Karpas-422 (cell line): ENCODE measurements around the gene NATD1. TPM values are rescaled to one million over a fixed set of nuclear protein-coding genes. Genes with fewer than 3 reads are reported as not detected.

Source experiments
- DNase-seq: peaks from one replicate; pipeline ENCODE4 v3.0.0-alpha.2; 2015
- H2AFZ ChIP-seq: fragments of 200-600 bp; sonication (generic); 2 replicates; pipeline ENCODE4 v1.6.1; 2014; ENCODE audit warnings: antibody characterized with exemption, low read length, mixed read lengths
- H3K27ac ChIP-seq: fragments of 200-600 bp; sonication (generic); 2 replicates; pipeline ENCODE4 v1.5.1; 2014; ENCODE audit warnings: mild to moderate bottlenecking, low read length, moderate library complexity
- H3K27me3 ChIP-seq: fragments of 200-600 bp; sonication (generic); 2 replicates; pipeline ENCODE4 v1.6.1; 2014; ENCODE audit warnings: low read length, mixed read lengths
- H3K36me3 ChIP-seq: fragments of 200-600 bp; sonication (generic); 2 replicates; pipeline ENCODE4 v1.6.1; 2014; ENCODE audit warnings: low read length, mixed read lengths; ENCODE audit not compliant: insufficient read depth
- H3K4me1 ChIP-seq: fragments of 200-600 bp; sonication (generic); 2 replicates; pipeline ENCODE4 v1.6.1; 2014; ENCODE audit warnings: mild to moderate bottlenecking, low read length, mixed read lengths
- H3K4me2 ChIP-seq: fragments of 200-600 bp; sonication (generic); 2 replicates; pipeline ENCODE4 v1.6.1; 2014; ENCODE audit warnings: low read length, low read depth, mild to moderate bottlenecking; ENCODE audit not compliant: poor library complexity, severe bottlenecking
- H3K4me3 ChIP-seq: fragments of 200-600 bp; sonication (generic); 2 replicates; pipeline ENCODE4 v1.5.1; 2014; ENCODE audit warnings: mild to moderate bottlenecking, antibody characterized with exemption, low read length, mixed read lengths
- H3K79me2 ChIP-seq: fragments of 200-600 bp; sonication (generic); 2 replicates; pipeline ENCODE4 v1.6.1; 2014; ENCODE audit warnings: mild to moderate bottlenecking, low read length, mixed read lengths
- H3K9ac ChIP-seq: fragments of 200-600 bp; sonication (generic); 2 replicates; pipeline ENCODE4 v1.6.0; 2014; ENCODE audit warnings: low read length
- H3K9me2 ChIP-seq: fragments of 200-600 bp; sonication (generic), shearing (Covaris generic); replicated peaks from 2 replicates; pipeline ENCODE4 v1.6.0; 2014; ENCODE audit warnings: mild to moderate bottlenecking, low read length, moderate library complexity; ENCODE audit not compliant: insufficient read depth
- H3K9me3 ChIP-seq: fragments of 300-700, 200-600 bp; sonication (generic); 2 replicates; pipeline ENCODE4 v1.6.1; 2014; ENCODE audit warnings: low read length, mixed read lengths
- H4K20me1 ChIP-seq: fragments of 200-600 bp; sonication (generic); 2 replicates; pipeline ENCODE4 v1.6.1; 2014; ENCODE audit warnings: mild to moderate bottlenecking, antibody characterized with exemption, low read length, low read depth; ENCODE audit not compliant: insufficient read depth
- total RNA-seq: library from RNA; depleted of rRNA; stranded (reverse); fragments of >200 nt; shearing (Covaris generic); gene quantifications from 2 replicates; pipeline ENCODE4 v1.2.3, GENCODE V29; 2014; ENCODE audit warnings: low replicate concordance

Gene NATD1
- total RNA-seq, 1 experiment from 2014 or later: 0.45 TPM

- Histone ChIP-seq H3K36me3 (peaks cover 4% of the 10 kb centered on the region; the same call in 1 of the 2 replicates), H3K9me3 (no peaks in the 10 kb centered on the region), H3K79me2 (peaks cover 65% of the 10 kb centered on the region), H3K9me2 (no peaks in the 10 kb centered on the region), H3K9ac (peak overlapping the region; percentile 91), H3K27ac (peak overlapping the region; percentile 95), H2AFZ (no peak overlapping the region), H3K27me3 (no peaks in the 10 kb centered on the region), H3K4me3 (peak overlapping the region; percentile 91), H3K4me2 (peak overlapping the region; percentile 82), H4K20me1 (peaks cover 29% of the 10 kb centered on the region; the same call in 1 of the 2 replicates), H3K4me1 (peaks cover 63% of the 10 kb centered on the region)
- DNase-seq: peak; percentile 56
Measured at GRCh38 chr17:21286066-21286770, 33.0 kb upstream of the NATD1 start.

DNA sequence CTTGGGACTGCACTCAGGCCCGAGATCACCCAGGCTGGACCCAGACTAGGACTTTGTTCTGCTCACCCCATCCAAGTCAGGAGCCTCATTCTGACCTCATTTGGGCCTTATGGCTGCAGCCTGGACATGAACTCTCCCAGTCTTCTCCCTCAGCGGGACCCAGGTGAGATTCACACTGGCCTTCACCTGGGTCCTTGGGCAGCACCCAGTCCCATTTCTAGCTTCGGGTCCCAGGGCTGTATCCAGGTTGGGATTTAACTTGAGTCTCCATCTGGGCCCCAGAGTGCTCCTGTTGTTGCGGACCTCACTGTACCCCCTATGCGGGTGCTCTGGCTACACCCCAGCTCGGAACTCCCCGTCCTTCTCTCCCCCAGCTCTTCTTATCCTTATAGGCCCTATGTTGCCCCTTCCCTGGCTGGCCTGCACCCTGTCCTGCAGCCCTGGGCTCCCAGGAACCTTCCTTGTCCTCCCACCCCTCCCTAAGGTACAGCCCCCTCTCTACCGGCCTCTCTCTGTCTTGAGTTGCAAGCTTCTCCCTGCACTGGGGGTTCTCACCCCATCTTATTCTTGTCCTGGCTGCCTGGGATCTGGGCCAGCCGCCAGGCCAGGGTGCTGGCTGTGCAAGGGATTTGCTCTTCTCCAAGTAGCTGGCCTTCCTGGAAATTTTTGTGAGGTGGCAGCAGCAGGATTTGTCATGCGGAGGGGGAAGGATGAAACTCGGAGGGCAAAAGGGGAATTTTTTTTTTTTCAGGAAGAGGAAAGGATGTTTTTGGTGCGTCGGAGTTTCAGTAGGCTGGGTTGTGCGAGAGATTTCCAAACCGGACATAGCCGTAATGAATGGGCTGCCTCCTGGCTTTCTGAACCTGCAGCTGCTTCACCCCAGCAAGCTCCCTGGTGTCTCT is 32.2 kb upstream of the NATD1 start:
- Histone ChIP-seq H2AFZ (no peak overlapping the region), H3K4me2 (peak overlapping the region; percentile 82), H3K9me3 (no peaks in the 10 kb centered on the region), H3K4me3 (peak overlapping the region; percentile 91), H3K27me3 (no peaks in the 10 kb centered on the region), H3K4me1 (peaks cover 71% of the 10 kb centered on the region), H4K20me1 (peaks cover 25% of the 10 kb centered on the region; the same call in 1 of the 2 replicates), H3K79me2 (peaks cover 59% of the 10 kb centered on the region), H3K27ac (peak overlapping the region; percentile 95), H3K9me2 (no peaks in the 10 kb centered on the region), H3K9ac (peak overlapping the region; percentile 91), H3K36me3 (peaks cover 4% of the 10 kb centered on the region; the same call in 1 of the 2 replicates)
- no peak for DNase-seq

DNA sequence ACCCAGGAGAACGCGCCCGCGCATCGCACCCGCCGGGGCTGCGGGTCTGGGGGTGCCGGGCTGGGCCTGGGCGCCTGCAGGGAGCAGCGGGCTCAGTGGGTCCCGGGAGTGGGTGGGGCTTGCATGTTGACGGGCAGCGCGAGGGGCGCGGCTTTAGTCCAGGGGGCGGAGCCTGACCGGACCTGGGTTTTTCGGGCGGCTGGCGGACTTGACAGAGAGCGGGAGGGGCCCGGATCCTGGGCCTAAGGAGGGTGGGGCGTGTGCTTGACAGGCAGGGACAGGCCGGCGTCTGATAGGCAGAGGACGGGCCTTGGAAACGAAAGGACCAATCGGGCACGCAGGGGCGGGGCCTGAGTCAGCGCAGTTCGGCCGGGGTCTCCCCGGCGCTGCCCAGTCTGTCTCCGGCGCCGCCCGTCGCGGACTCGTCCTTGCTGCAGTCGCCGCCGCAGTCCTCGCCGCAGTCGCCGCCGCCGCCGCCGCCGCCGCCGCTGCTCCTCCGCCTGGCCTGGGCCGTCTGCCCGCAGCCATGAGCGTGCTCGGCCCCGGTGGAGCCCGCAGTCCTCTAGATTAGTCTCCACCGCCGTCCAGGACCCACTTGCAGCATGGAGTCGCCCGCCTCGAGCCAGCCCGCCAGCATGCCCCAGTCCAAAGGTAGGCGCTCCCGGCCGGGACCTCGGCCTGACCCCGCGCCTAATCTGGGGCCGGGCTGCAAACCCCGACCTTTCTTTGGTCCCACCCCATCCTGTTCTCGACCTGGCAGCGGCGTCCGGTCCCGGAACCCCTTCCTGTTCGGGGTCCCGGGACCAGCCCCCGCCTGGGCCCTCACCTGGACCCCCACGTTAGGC is 31.3 kb upstream of the NATD1 start, which contains the start of gene MAP2K3:
TSS of gene MAP2K3 (plus strand) at position 393 of the 845 bp plus-strand sequence. CDS start at position 603, 210 bp downstream.
- H3K4me1 ChIP-seq: peaks cover 72% of the 10 kb centered on the region
- H3K79me2 ChIP-seq: peaks cover 50% of the 10 kb centered on the region
- peak within 1 kb of the TSS; percentile 95 for H3K27ac ChIP-seq
- peak within 1 kb of the TSS; percentile 91 for H3K4me3 ChIP-seq
- peaks cover 17% of the 10 kb centered on the region; the same call in 1 of the 2 replicates for H4K20me1 ChIP-seq
- no peaks in the 10 kb centered on the region for H3K9me3 ChIP-seq
- H3K36me3 ChIP-seq: peaks cover 4% of the 10 kb centered on the region; the same call in 1 of the 2 replicates
- peak; percentile 99 for DNase-seq
- no peaks in the 10 kb centered on the region for H3K27me3 ChIP-seq
- H3K4me2 ChIP-seq: peak within 1 kb of the TSS; percentile 82
- H3K9ac ChIP-seq: peak within 1 kb of the TSS; percentile 91
- H3K9me2 ChIP-seq: no peaks in the 10 kb centered on the region
- peak within 1 kb of the TSS; percentile 32; the same call in 1 of the 2 replicates for H2AFZ ChIP-seq

- Histone ChIP-seq H3K4me3 (peak overlapping the region; percentile 65), H3K27me3 (no peaks in the 10 kb centered on the region), H3K4me1 (peaks cover 64% of the 10 kb centered on the region), H4K20me1 (peaks cover 8% of the 10 kb centered on the region; the same call in 1 of the 2 replicates), H3K79me2 (peaks cover 42% of the 10 kb centered on the region), H2AFZ (peak overlapping the region; percentile 32; the same call in 1 of the 2 replicates), H3K9ac (peak overlapping the region; percentile 58), H3K36me3 (no peaks in the 10 kb centered on the region; the same call in 1 of the 2 replicates), H3K4me2 (peak overlapping the region; percentile 82), H3K9me2 (no peaks in the 10 kb centered on the region), H3K27ac (no peak overlapping the region), H3K9me3 (no peaks in the 10 kb centered on the region)
- DNase-seq: peak; percentile 72
Measured at GRCh38 chr17:21283482-21284318, 30.5 kb upstream of the NATD1 start.

DNA sequence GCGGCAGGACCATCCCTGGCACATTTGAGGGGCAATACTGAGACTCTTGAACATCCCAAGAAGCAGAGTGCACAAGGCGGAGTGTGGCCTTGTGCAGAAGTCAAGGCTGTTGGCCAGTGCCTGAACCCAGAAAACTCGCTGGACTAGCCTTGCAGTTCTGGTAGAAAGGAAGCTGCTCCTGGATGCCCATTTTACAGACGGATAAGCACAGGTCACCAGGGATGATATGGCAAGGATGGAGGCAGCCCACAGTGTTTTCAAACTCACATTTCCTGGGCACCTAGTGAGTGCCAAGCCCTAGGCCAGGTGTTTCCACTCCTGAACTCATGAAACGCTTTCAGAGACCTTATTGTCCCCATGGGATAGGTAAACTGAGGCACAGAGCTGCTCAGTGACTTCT is 29.6 kb upstream of the NATD1 start:
- Histone ChIP-seq H3K27ac (no peak overlapping the region), H3K4me1 (peaks cover 58% of the 10 kb centered on the region), H3K9ac (no peak overlapping the region), H3K36me3 (no peaks in the 10 kb centered on the region), H3K9me3 (no peaks in the 10 kb centered on the region), H4K20me1 (peaks cover 4% of the 10 kb centered on the region; the same call in 1 of the 2 replicates), H3K4me2 (no peak overlapping the region), H3K4me3 (no peak overlapping the region), H3K27me3 (no peaks in the 10 kb centered on the region), H3K9me2 (no peaks in the 10 kb centered on the region), H2AFZ (no peak overlapping the region), H3K79me2 (peaks cover 33% of the 10 kb centered on the region)
- DNase-seq: no peak

DNA sequence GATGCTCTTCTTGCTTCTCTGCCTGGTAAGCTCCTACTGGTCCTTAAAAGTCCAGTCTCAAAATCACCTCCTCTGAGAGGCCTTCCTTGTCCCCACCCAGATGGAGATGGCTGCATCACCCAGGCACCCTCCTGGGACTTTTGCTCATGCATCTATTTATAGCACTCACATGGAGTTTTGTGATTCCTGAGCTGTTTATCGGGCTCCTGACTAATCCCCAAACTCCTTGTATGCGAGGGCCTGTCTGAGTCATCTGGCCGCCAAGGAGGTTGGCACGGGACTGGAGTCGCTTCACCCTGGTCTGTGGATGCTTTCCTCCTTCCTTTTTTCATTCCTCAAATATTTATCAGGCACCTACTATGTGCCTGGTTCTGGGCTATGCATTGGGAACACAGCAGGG is 29.0 kb upstream of the NATD1 start:
- no peaks in the 10 kb centered on the region for H3K9me2 ChIP-seq
- H3K79me2 ChIP-seq: peaks cover 27% of the 10 kb centered on the region
- no peaks in the 10 kb centered on the region for H3K36me3 ChIP-seq
- peaks cover 2% of the 10 kb centered on the region; the same call in 1 of the 2 replicates for H4K20me1 ChIP-seq
- no peak overlapping the region for H3K4me2 ChIP-seq
- no peak overlapping the region for H2AFZ ChIP-seq
- H3K9me3 ChIP-seq: no peaks in the 10 kb centered on the region
- H3K27me3 ChIP-seq: no peaks in the 10 kb centered on the region
- no peak overlapping the region for H3K27ac ChIP-seq
- no peak overlapping the region for H3K9ac ChIP-seq
- peaks cover 52% of the 10 kb centered on the region for H3K4me1 ChIP-seq
- no peak overlapping the region for H3K4me3 ChIP-seq
- no peak for DNase-seq

- peak overlapping the region; percentile 16 for H3K4me2 ChIP-seq
- H4K20me1 ChIP-seq: no peaks in the 10 kb centered on the region; the same call in 1 of the 2 replicates
- no peaks in the 10 kb centered on the region for H3K27me3 ChIP-seq
- no peaks in the 10 kb centered on the region for H3K9me3 ChIP-seq
- 0 out of 2 replicates have a peak overlapping the region, but pooled peaks have one; percentile 36 for H2AFZ ChIP-seq
- H3K4me1 ChIP-seq: peaks cover 56% of the 10 kb centered on the region
- no peak overlapping the region for H3K4me3 ChIP-seq
- peak; percentile 95 for DNase-seq
- no peak overlapping the region for H3K27ac ChIP-seq
- no peak overlapping the region; the same call in 1 of the 2 replicates for H3K9ac ChIP-seq
- H3K9me2 ChIP-seq: no peaks in the 10 kb centered on the region
- H3K79me2 ChIP-seq: peaks cover 6% of the 10 kb centered on the region
- H3K36me3 ChIP-seq: no peaks in the 10 kb centered on the region
Measured at GRCh38 chr17:21280081-21280518, 26.9 kb upstream of the NATD1 start.
